ENCODE results near the gene WDR26. TPM values are rescaled to one million over a fixed set of nuclear protein-coding genes. Genes with fewer than 3 reads are reported as not detected.

WDR26 gene
- total RNA-seq, 6 experiments from 2014 or later: 27.2 to 46.8 (median 40.1) TPM

DNA sequence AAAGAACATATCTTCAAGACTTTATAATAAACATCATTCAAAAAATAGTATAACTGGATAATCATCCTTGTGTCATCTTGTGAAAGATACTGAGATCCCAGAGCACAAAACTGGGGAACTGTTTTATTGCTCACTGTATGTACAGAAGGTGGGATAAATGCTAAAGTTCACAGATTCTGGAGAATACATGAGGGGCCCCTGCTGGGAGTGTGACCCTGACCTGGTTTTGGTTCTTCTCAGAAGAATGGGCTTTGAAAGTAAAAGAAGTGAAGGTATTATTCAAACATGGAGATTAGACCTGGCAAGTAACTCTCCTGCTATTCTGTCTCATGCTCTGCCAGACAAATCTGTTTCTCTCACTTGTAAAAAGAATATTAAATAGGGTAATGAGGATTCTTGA, 14.5 kb downstream of the WDR26 start:
- DNase-seq (no peak), ATAC-seq (no peak)
- no peaks in the 10 kb centered on the region for H3K4me1 ChIP-seq
- no peak overlapping the region for H3K4me3 ChIP-seq
- peaks cover 17 to 99% (median 60%) of the 10 kb centered on the region in 4 donors for H3K36me3 ChIP-seq
- intact Hi-C loops (cut with DNase I): no loop called here
- TF ChIP-seq, protein P1, sequence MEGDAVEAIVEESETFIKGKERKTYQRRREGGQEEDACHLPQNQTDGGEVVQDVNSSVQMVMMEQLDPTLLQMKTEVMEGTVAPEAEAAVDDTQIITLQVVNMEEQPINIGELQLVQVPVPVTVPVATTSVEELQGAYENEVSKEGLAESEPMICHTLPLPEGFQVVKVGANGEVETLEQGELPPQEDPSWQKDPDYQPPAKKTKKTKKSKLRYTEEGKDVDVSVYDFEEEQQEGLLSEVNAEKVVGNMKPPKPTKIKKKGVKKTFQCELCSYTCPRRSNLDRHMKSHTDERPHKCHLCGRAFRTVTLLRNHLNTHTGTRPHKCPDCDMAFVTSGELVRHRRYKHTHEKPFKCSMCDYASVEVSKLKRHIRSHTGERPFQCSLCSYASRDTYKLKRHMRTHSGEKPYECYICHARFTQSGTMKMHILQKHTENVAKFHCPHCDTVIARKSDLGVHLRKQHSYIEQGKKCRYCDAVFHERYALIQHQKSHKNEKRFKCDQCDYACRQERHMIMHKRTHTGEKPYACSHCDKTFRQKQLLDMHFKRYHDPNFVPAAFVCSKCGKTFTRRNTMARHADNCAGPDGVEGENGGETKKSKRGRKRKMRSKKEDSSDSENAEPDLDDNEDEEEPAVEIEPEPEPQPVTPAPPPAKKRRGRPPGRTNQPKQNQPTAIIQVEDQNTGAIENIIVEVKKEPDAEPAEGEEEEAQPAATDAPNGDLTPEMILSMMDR (IDR thresholded peaks at IDR 0.05): no peak
- no peak for TF ChIP-seq POLR2A (IDR thresholded peaks at IDR 0.05)
- H3K27ac ChIP-seq: no peak overlapping the region
- H3K27me3 ChIP-seq: no peaks in the 10 kb centered on the region
- H3K9me3 ChIP-seq: no peaks in the 10 kb centered on the region

DNA sequence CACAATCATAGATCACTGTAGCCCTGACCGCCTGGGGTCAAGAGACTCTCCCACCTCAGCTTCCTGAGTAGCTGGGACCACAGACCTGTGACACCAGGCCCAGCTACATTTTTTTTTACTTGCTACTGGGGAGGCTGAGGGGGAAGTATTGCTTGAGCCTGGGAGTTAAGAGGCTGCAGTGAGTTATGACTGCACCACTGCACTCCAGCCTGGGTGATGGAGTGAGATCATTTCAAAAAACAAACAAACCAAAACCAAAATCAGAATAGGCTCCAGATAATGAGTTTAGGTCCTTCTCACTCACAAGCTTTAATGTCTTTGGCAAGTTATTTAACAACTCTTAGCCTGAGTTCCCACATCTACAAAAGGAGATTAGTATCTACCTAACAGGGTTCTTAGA, 22.8 kb downstream of the WDR26 start:
- TF ChIP-seq, protein P1 (IDR thresholded peaks at IDR 0.05): no peak
- no peak for TF ChIP-seq POLR2A (IDR thresholded peaks at IDR 0.05)
- ATAC-seq (peak in 1 of 4 donors; percentile 35), DNase-seq (no peak)
- intact Hi-C loops (cut with DNase I): no loop called here
- Histone ChIP-seq H3K36me3 (peaks cover 6 to 88% (median 29%) of the 10 kb centered on the region in 4 donors), H3K27me3 (no peaks in the 10 kb centered on the region), H3K4me3 (no peak overlapping the region), H3K4me1 (no peaks in the 10 kb centered on the region), H3K27ac (no peak overlapping the region), H3K9me3 (no peaks in the 10 kb centered on the region)
- 75% methylated on average over 1 of the region's 1 CpG for WGBS (ENCODE audit: insufficient coverage, low coverage, low lambda C conversion rate, missing lambda C conversion rate)

DNA sequence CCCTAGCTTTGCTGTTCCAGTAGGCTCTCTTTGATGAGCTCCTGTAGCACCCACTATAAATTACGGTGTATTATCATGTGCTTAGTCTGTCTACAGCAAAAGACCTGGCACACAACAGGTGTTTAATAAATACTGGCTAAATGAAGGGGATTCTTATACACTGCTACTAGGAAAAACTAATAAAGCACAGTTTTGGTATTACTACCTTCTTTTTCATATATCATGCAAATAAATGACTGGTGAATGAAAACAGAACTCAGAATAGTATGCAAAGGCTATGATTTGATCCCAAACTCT, 26.4 kb downstream of the WDR26 start:
- Histone ChIP-seq H3K9me3 (no peaks in the 10 kb centered on the region), H3K36me3 (peaks cover 6 to 91% (median 43%) of the 10 kb centered on the region in 4 donors), H3K4me1 (no peaks in the 10 kb centered on the region), H3K4me3 (no peak overlapping the region), H3K27me3 (no peaks in the 10 kb centered on the region), H3K27ac (no peak overlapping the region)
- intact Hi-C loops (cut with DNase I): no loop called here
- no peak for ATAC-seq
- WGBS (ENCODE audit: insufficient coverage, low coverage, low lambda C conversion rate, missing lambda C conversion rate): 80% methylated on average over 1 of the region's 1 CpG
- TF ChIP-seq, protein P1 (IDR thresholded peaks at IDR 0.05): no peak
- TF ChIP-seq POLR2A (IDR thresholded peaks at IDR 0.05): no peak
- DNase-seq: no peak

DNA sequence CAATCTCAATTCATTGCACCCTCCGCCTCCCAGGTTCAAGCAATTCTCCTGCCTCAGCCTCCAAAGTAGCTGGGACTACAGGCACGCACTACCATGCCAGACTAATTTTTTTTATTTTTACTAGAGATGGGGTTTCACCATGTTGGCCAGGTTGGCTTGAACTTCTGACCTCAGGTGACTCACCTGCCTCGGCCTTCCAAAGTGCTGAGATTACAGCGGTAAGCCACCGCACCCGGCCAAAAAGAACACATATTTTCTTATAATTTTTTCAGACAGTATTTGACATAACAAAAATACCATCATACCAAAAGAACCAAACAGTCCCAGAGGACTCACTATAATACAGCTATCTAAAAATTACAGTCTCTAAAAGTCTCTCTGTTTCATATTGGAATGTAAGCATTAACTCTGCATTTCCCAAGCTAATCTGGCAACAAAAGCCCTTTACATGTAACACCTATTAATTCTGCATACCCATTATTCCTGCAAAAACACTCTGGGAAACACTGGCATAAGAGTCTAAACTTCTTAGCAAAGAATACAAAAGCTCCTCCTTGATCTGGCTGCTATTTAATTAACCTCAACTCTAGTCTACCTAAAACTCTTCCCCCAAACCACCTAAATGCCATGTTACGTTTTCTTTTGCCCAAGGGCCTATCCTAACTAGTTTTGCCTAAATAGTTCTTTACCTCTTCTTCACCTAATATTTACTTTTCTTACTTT, 26.9 kb downstream of the WDR26 start:
- H3K27me3 ChIP-seq: no peaks in the 10 kb centered on the region
- intact Hi-C loops (cut with DNase I): no loop called here
- ATAC-seq (peak in 2 of 4 donors; percentile 11 to 57), DNase-seq (no peak)
- H3K9me3 ChIP-seq: no peaks in the 10 kb centered on the region
- no peaks in the 10 kb centered on the region for H3K4me1 ChIP-seq
- H3K27ac ChIP-seq: no peak overlapping the region
- TF ChIP-seq POLR2A (IDR thresholded peaks at IDR 0.05): no peak
- TF ChIP-seq, protein P1 (IDR thresholded peaks at IDR 0.05): no peak
- H3K36me3 ChIP-seq: peaks cover 6 to 90% (median 42%) of the 10 kb centered on the region in 4 donors
- 77% methylated on average over 7 of the region's 7 CpGs for WGBS (ENCODE audit: insufficient coverage, low coverage, low lambda C conversion rate, missing lambda C conversion rate)
- H3K4me3 ChIP-seq: no peak overlapping the region

DNA sequence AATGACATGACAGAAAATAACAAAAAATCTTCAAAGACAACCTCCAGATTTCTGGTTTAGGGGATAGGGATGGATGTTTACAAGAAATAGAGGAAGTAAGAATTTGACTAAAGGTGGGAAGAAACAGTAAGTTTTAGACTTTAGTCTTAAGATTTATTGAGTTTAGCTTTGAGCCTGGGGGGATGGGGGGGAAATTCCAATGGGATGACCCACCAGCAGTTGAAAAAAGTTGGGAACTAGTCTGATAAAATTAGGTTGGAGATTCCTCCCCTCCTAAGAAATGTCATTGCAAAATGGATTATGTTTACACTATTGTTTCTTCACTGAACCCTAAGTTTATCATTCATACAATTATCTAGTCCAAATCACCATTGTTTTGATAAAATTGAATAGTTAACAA, 28.4 kb downstream of the WDR26 start:
- intact Hi-C loops (cut with DNase I): no loop called here
- Histone ChIP-seq H3K9me3 (no peaks in the 10 kb centered on the region), H3K4me3 (no peak overlapping the region), H3K36me3 (peaks cover 6 to 84% (median 44%) of the 10 kb centered on the region in 4 donors), H3K4me1 (no peaks in the 10 kb centered on the region), H3K27ac (no peak overlapping the region), H3K27me3 (no peaks in the 10 kb centered on the region)
- DNase-seq (no peak), ATAC-seq (no peak)
- TF ChIP-seq POLR2A (IDR thresholded peaks at IDR 0.05): no peak
- TF ChIP-seq, protein P1 (IDR thresholded peaks at IDR 0.05): no peak

Data from right lobe of liver (tissue), 6 donors.